ACC112 (cell line): ENCODE results near the gene OR4D9.
"Not testable (repeated sequence)": the region's sequence is repeated elsewhere in the genome, so short reads cannot be mapped to it uniquely, and the experiment has no call there.

Experiments
- H2AFZ ChIP-seq: fragments of 200-600 bp; sonication (generic); one replicate; pipeline ENCODE4 v1.6.0; 2017; ENCODE audit warnings: antibody characterized with exemption, low read length; ENCODE audit not compliant: unreplicated experiment
- H3K27ac ChIP-seq: fragments of 200-600 bp; sonication (generic); 2 replicates; pipeline ENCODE4 v1.5.1; 2014; ENCODE audit warnings: low read depth, mild to moderate bottlenecking, antibody characterized with exemption, low read length, moderate library complexity
- H3K27me3 ChIP-seq: fragments of 200-600 bp; sonication (generic); 2 replicates; pipeline ENCODE4 v1.6.1; 2014; ENCODE audit warnings: mild to moderate bottlenecking, antibody characterized with exemption, low read length, moderate library complexity, mixed read lengths; ENCODE audit not compliant: insufficient read depth
- H3K36me3 ChIP-seq: fragments of 200-600 bp; sonication (generic); 2 replicates; pipeline ENCODE4 v1.6.1; 2016; ENCODE audit warnings: mild to moderate bottlenecking, antibody characterized with exemption, low read length, moderate library complexity, mixed read lengths; ENCODE audit not compliant: insufficient read depth
- H3K4me1 ChIP-seq: fragments of 200-600 bp; sonication (generic); one replicate; pipeline ENCODE4 v1.6.1; 2016; ENCODE audit warnings: low read length, mixed read lengths; ENCODE audit not compliant: insufficient read depth, unreplicated experiment, control insufficient read depth
- H3K4me3 ChIP-seq: fragments of 200-600 bp; sonication (generic); 2 replicates; pipeline ENCODE4 v1.5.1; 2014; ENCODE audit warnings: mild to moderate bottlenecking, low read depth, low read length
- H3K79me2 ChIP-seq: fragments of 200-600 bp; sonication (generic); one replicate; pipeline ENCODE4 v1.6.0; 2016; ENCODE audit warnings: low read length; ENCODE audit not compliant: control insufficient read depth, unreplicated experiment, insufficient read depth

Gene OR4D9

GRCh38 chr11:59510941-59511589 lies at the start of gene OR4D9:
Gene OR4D9, plus strand, starts transcription at chr11:59511539. Its CDS starts 3,374 bp downstream, at chr11:59514913.
- H2AFZ ChIP-seq, result no peak within 1 kb of the TSS

DNA sequence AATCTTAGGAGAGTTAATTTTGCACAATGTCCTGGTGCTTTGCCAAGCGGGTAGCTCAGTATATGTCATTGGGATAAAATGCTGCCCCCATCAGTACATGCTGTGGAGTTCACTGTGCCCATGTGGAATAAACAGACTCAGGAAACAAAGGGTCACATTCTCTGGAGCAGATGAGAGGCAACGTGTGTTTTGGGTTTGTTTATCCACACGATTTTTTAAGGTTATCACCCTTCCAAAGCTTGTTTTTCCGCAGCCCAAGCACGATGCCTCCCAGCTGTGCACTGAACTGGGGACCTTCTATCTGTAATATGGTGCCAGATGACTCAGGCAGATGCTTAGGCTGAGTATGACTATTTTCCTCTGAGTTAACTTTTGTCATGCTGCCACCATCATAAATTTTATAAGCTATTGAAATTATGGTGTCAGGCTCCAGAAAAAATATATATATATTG lies 48.1 kb upstream of the OR4D9 start:
- H3K4me1 ChIP-seq, result no peaks in the 10 kb centered on the region
- H3K27ac ChIP-seq, result no peak overlapping the region
- H2AFZ ChIP-seq, result no peak overlapping the region
- peaks cover 9% of the 10 kb centered on the region; the same call in 1 of the 2 replicates for H3K27me3 ChIP-seq
- H3K4me3 ChIP-seq, result no peak overlapping the region
- H3K36me3 ChIP-seq, result no peaks in the 10 kb centered on the region
- H3K79me2 ChIP-seq, result no peaks in the 10 kb centered on the region

More at GRCh38 chr11:59510941-59511589, at the start of gene OR4D9:
- H3K4me1 ChIP-seq, result no peaks in the 10 kb centered on the region
- no peaks in the 10 kb centered on the region for H3K36me3 ChIP-seq
- H3K27me3 ChIP-seq, result peaks cover 24% of the 10 kb centered on the region
- H3K4me3 ChIP-seq, result no peak within 1 kb of the TSS
- H3K79me2 ChIP-seq, result no peaks in the 10 kb centered on the region
- H3K27ac ChIP-seq, result no peak within 1 kb of the TSS

- no peak within 1 kb of the TSS for H3K27ac ChIP-seq
- H2AFZ ChIP-seq, result no peak within 1 kb of the TSS
- no peaks in the 10 kb centered on the region for H3K4me1 ChIP-seq
- no peaks in the 10 kb centered on the region for H3K79me2 ChIP-seq
- no peak within 1 kb of the TSS for H3K4me3 ChIP-seq
- H3K27me3 ChIP-seq, result peaks cover 52% of the 10 kb centered on the region
- no peaks in the 10 kb centered on the region for H3K36me3 ChIP-seq
Measured at GRCh38 chr11:59473015-59473414, 38.3 kb upstream of the OR4D9 start, which contains the start of gene OR4D10. Gene OR4D10, plus strand, starts transcription at chr11:59473315. Its CDS starts 4,115 bp downstream, at chr11:59477430.

DNA sequence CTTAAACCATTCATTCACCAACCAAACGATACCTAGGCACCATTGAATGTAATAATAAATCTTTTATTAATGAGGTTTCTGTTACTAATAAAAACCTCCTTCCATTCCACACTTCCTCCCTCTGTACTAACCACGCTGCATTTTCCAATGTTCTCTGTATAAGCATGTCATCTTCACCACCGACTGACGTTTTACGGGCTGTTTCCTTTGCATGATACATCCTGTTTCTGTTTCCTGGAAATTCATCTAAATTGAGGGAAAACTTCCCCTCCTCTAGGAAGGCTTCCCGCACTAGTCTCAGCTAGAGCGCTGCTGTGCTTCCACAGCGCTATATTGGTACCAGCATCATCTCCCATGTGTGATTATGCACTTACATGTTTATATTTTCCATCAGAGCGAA lies 36.2 kb upstream of the OR4D9 start:
- Histone ChIP-seq H2AFZ (no peak overlapping the region), H3K36me3 (no peaks in the 10 kb centered on the region), H3K4me1 (no peaks in the 10 kb centered on the region), H3K4me3 (no peak overlapping the region), H3K79me2 (no peaks in the 10 kb centered on the region), H3K27ac (no peak overlapping the region), H3K27me3 (peaks cover 59% of the 10 kb centered on the region)

DNA sequence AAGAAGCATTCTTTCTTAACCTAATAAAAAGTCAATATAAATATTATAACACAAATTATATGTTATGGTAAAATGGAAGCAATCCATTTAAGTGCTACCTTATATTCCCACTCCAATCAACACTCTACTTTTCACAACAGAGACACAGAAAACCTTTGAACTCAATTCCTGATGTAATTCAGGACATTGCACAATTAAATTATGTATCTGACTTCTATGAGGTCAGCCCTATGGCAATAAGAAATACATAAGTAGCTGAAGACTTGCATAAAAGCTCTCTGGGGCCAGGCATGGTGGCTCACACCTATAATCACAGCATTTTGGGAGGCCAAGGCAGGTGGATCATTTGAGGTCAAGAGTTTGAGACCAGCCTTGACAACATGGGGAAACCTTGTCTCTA lies 31.4 kb upstream of the OR4D9 start:
- H3K4me1 ChIP-seq, result no peaks in the 10 kb centered on the region
- H3K36me3 ChIP-seq, result no peaks in the 10 kb centered on the region
- peaks cover 37% of the 10 kb centered on the region for H3K27me3 ChIP-seq

GRCh38 chr11:59480359-59480758 lies 31.0 kb upstream of the OR4D9 start:
- H3K27ac ChIP-seq, result no peak overlapping the region
- no peaks in the 10 kb centered on the region for H3K36me3 ChIP-seq
- H3K79me2 ChIP-seq, result no peaks in the 10 kb centered on the region
- no peaks in the 10 kb centered on the region for H3K4me1 ChIP-seq
- H2AFZ ChIP-seq, result no peak overlapping the region
- H3K4me3 ChIP-seq, result no peak overlapping the region
- H3K27me3 ChIP-seq, result peaks cover 35% of the 10 kb centered on the region

More for the DNA sequence above, 31.4 kb upstream of the OR4D9 start:
- no peak overlapping the region for H2AFZ ChIP-seq
- H3K79me2 ChIP-seq, result no peaks in the 10 kb centered on the region
- no peak overlapping the region for H3K4me3 ChIP-seq
- no peak overlapping the region for H3K27ac ChIP-seq

DNA sequence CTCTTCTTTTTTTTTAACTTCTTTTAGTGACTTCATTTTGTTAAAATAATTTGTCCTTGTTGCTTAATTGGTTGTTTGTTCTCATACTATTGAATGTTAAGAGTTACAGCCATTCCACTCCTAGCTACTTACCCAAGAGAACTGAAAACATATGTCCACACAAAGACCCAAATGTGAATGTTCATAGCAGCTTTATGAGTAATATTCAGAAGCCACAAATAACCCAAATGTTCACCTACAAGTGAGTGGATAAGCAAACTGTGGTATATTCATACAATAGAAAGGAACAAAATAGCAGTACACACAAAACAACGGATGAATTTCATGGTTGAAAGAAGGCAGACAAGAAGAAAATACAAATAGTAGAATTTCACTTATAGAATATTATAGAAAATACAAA lies 9.4 kb upstream of the OR4D9 start:
- Histone ChIP-seq H2AFZ (no peak overlapping the region), H3K36me3 (no peaks in the 10 kb centered on the region), H3K79me2 (no peaks in the 10 kb centered on the region), H3K27ac (no peak overlapping the region), H3K4me1 (no peaks in the 10 kb centered on the region), H3K4me3 (no peak overlapping the region), H3K27me3 (peaks cover 55% of the 10 kb centered on the region)

DNA sequence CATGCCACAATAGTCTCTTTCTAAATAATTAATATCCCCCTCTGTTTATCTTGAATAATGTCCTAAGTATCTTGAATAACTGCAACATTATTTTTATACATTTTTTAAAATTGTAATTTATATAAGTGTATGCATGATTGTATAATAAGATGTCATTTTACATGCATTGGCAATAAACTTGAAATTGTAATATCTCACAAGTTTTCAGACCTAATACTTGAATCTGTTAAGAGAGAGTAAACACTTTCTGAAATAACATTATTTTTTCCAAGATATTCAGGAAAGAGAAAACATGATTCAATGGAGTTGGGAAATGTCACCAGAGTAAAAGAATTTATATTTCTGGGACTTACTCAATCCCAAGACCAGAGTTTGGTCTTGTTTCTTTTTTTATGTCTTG lies 8.1 kb upstream of the OR4D9 start, which contains the start of gene OR4D11:
Gene OR4D11 (plus strand): TSS at position 301 of the 400 bp plus-strand sequence. CDS start 0 bp downstream, at position 301.
- no peaks in the 10 kb centered on the region for H3K36me3 ChIP-seq
- no peaks in the 10 kb centered on the region for H3K79me2 ChIP-seq
- peaks cover 42% of the 10 kb centered on the region for H3K27me3 ChIP-seq
- H3K4me3 ChIP-seq, result no peak within 1 kb of the TSS
- H3K27ac ChIP-seq, result no peak within 1 kb of the TSS
- no peak within 1 kb of the TSS for H2AFZ ChIP-seq
- H3K4me1 ChIP-seq, result no peaks in the 10 kb centered on the region

GRCh38 chr11:59511675-59512074 lies 336 bp downstream of the OR4D9 start:
- no peak overlapping the region for H2AFZ ChIP-seq
- H3K4me1 ChIP-seq, result no peaks in the 10 kb centered on the region
- peaks cover 24% of the 10 kb centered on the region for H3K27me3 ChIP-seq

GRCh38 chr11:59520139-59520538 lies 8.8 kb downstream of the OR4D9 start:
- not testable (repeated sequence) for H2AFZ ChIP-seq, H3K4me3 ChIP-seq, H3K4me1 ChIP-seq, H3K27ac ChIP-seq, H3K79me2 ChIP-seq, H3K36me3 ChIP-seq
- H3K27me3 ChIP-seq, result peaks cover 71% of the 10 kb centered on the region

More at GRCh38 chr11:59511675-59512074, 336 bp downstream of the OR4D9 start:
- H3K4me3 ChIP-seq, result no peak overlapping the region
- no peaks in the 10 kb centered on the region for H3K36me3 ChIP-seq
- H3K79me2 ChIP-seq, result no peaks in the 10 kb centered on the region
- no peak overlapping the region for H3K27ac ChIP-seq

DNA sequence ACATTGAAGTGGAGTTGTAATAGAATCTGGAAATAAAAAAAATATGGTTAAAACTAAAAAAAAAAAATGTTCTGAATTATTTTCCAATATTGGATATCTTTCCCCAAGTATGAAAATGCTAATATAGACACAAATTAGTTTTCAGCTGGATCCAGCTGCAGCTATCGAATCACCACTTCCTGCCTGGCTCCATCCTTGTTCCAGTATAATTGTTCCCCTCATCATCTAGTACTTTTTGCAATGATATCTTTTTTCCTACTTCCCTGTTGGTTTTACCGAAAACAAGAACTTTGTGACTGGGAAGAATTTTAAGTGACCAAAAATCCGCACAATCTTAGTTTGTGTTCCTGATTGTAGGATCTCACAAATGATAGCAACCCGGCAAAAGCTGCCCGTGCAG lies 9.4 kb downstream of the OR4D9 start:
- Histone ChIP-seq H3K36me3 (no peaks in the 10 kb centered on the region), H3K27ac (no peak overlapping the region), H3K4me1 (no peaks in the 10 kb centered on the region), H3K27me3 (peaks cover 69% of the 10 kb centered on the region), H2AFZ (no peak overlapping the region), H3K79me2 (no peaks in the 10 kb centered on the region), H3K4me3 (no peak overlapping the region)
